ENCODE measurements around the gene PRDM5. TPM values are rescaled to one million over a fixed set of nuclear protein-coding genes. Genes with fewer than 3 reads are reported as not detected.

Gene PRDM5
- total RNA-seq, 1 donor from 2014 or later: 28.8 TPM

- DNase-seq (ENCODE audit: low spot score): no peak
- intact Hi-C loops (cut with DNase I): no loop called here
- no peak for ATAC-seq
These were observed 4.4 kb downstream of the PRDM5 start for GRCh38 chr4:120918092-120918491.

GRCh38 chr4:120916937-120917336 lies 5.6 kb downstream of the PRDM5 start:
- ATAC-seq: no peak
- DNase-seq (ENCODE audit: low spot score): no peak
- intact Hi-C loops (cut with DNase I): no loop called here

- DNase-seq (ENCODE audit: low spot score) (no peak), ATAC-seq (no peak)
- intact Hi-C loops (cut with DNase I): no loop called here
These were observed 7.2 kb downstream of the PRDM5 start for GRCh38 chr4:120915336-120915735.

- intact Hi-C loops (cut with DNase I): no loop called here
- no peak for ATAC-seq
These were observed 19.1 kb downstream of the PRDM5 start for GRCh38 chr4:120903419-120903818.

GRCh38 chr4:120902925-120903324 lies 19.6 kb downstream of the PRDM5 start:
- ATAC-seq (no peak), DNase-seq (ENCODE audit: low spot score) (no peak)
- intact Hi-C loops (cut with DNase I): no loop called here

More at GRCh38 chr4:120903419-120903818, 19.1 kb downstream of the PRDM5 start:
- no peak for DNase-seq (ENCODE audit: low spot score)

GRCh38 chr4:120901731-120902130 lies 20.8 kb downstream of the PRDM5 start:
- DNase-seq (ENCODE audit: low spot score): no peak
- no peak for ATAC-seq
- intact Hi-C loops (cut with DNase I): no loop called here

- no peak for ATAC-seq
- no peak for DNase-seq (ENCODE audit: low spot score)
- intact Hi-C loops (cut with DNase I): loop anchor here (5.0 kb wide), 1 partner anchor 974 kb away; the partner anchor contains the start of gene BBS7
These were observed 24.4 kb downstream of the PRDM5 start for GRCh38 chr4:120897981-120898719.

- intact Hi-C loops (cut with DNase I): loop anchor here (5.0 kb wide), 1 partner anchor 977 kb away; the partner anchor contains the start of gene BBS7
- no peak for DNase-seq (ENCODE audit: low spot score)
- ATAC-seq: no peak
These were observed 27.0 kb downstream of the PRDM5 start for GRCh38 chr4:120895554-120895953.

- intact Hi-C loops (cut with DNase I): no loop called here
- DNase-seq (ENCODE audit: low spot score): no peak
- ATAC-seq: no peak
These were observed 29.2 kb downstream of the PRDM5 start for GRCh38 chr4:120893314-120893713.

- no peak for DNase-seq (ENCODE audit: low spot score)
- no peak for ATAC-seq
- intact Hi-C loops (cut with DNase I): no loop called here
These were observed 36.3 kb downstream of the PRDM5 start for GRCh38 chr4:120886191-120886590.

GRCh38 chr4:120881846-120882245 lies 40.7 kb downstream of the PRDM5 start:
- intact Hi-C loops (cut with DNase I): no loop called here
- ATAC-seq: no peak
- no peak for DNase-seq (ENCODE audit: low spot score)

GRCh38 chr4:120881351-120881750 lies 41.2 kb downstream of the PRDM5 start:
- intact Hi-C loops (cut with DNase I): no loop called here
- ATAC-seq (no peak), DNase-seq (ENCODE audit: low spot score) (no peak)

- ATAC-seq (no peak), DNase-seq (ENCODE audit: low spot score) (no peak)
- intact Hi-C loops (cut with DNase I): no loop called here
These were observed 45.5 kb downstream of the PRDM5 start for GRCh38 chr4:120877021-120877420.

- no peak for DNase-seq (ENCODE audit: low spot score)
- intact Hi-C loops (cut with DNase I): no loop called here
- peak; percentile 91 for ATAC-seq
These were observed 47.4 kb downstream of the PRDM5 start for GRCh38 chr4:120874792-120875774.

- intact Hi-C loops (cut with DNase I): no loop called here
- no peak for ATAC-seq
- DNase-seq (ENCODE audit: low spot score): no peak
These were observed 49.0 kb downstream of the PRDM5 start for GRCh38 chr4:120873554-120873953.

GRCh38 chr4:120871173-120871572 lies 51.4 kb downstream of the PRDM5 start:
- DNase-seq (ENCODE audit: low spot score) (no peak), ATAC-seq (no peak)
- intact Hi-C loops (cut with DNase I): no loop called here

- intact Hi-C loops (cut with DNase I): no loop called here
- no peak for DNase-seq (ENCODE audit: low spot score)
- ATAC-seq: no peak
These were observed 52.2 kb downstream of the PRDM5 start for GRCh38 chr4:120870279-120870673.

GRCh38 chr4:120869613-120870278 lies 52.8 kb downstream of the PRDM5 start:
- intact Hi-C loops (cut with DNase I): no loop called here
- DNase-seq (ENCODE audit: low spot score) (no peak), ATAC-seq (no peak)

GRCh38 chr4:120867506-120867905 lies 55.0 kb downstream of the PRDM5 start:
- intact Hi-C loops (cut with DNase I): no loop called here
- DNase-seq (ENCODE audit: low spot score) (no peak), ATAC-seq (no peak)
